Vagina (tissue), 2 donors: ENCODE results near the gene CGB2. TPM values are rescaled to one million over a fixed set of nuclear protein-coding genes. Genes with fewer than 3 reads are reported as not detected.
"Not testable (repeated sequence)": the region's sequence is repeated elsewhere in the genome, so short reads cannot be mapped to it uniquely, and the experiment has no call there.

Source experiments
- DNase-seq, 2 donors: peaks; one replicate each; pipeline ENCODE4 v3.0.0-alpha.2; 2017; ENCODE audit errors: extremely low spot score in 2 of 2
- H3K27ac ChIP-seq: fragments of 200-600 bp; sonication (generic); one replicate; pipeline ENCODE4 v1.5.1; 2019
- H3K27me3 ChIP-seq: fragments of 200-600 bp; sonication (generic); one replicate; pipeline ENCODE4 v1.5.1; 2019
- H3K36me3 ChIP-seq, 2 donors: fragments of 200-600 bp; sonication (generic); one replicate each; pipeline ENCODE4 v1.5.1; 2017 to 2019
- H3K4me1 ChIP-seq: fragments of 200-600 bp; sonication (generic); one replicate; pipeline ENCODE4 v1.5.1; 2019
- H3K4me3 ChIP-seq, 2 donors: fragments of 200-600 bp; sonication (generic); 1 replicate in 1 of 2; 2 replicates in 1 of 2; pipeline ENCODE4 v1.5.1; 2016 to 2019
- H3K9me3 ChIP-seq: fragments of 200-600 bp; sonication (generic); one replicate; pipeline ENCODE4 v1.5.1; 2019
- POLR2A ChIP-seq, 2 donors: fragments of 450-650 bp; IDR thresholded peaks; one replicate each; pipeline ENCODE4 v1.6.1; 2017; ENCODE audit warnings: antibody characterized with exemption in 2 of 2, mild to moderate bottlenecking in 2 of 2, moderate library complexity in 2 of 2
- POLR2AphosphoS5 ChIP-seq, 2 donors: sonication (generic); formaldehyde crosslinking; IDR thresholded peaks; one replicate each; pipeline ENCODE4 v1.9.0; 2017; ENCODE audit warnings: antibody characterized with exemption in 2 of 2, mild to moderate bottlenecking in 2 of 2, low read depth in 1 of 2; ENCODE audit not compliant: insufficient read depth in 1 of 2
- intact Hi-C: fragments of 100-400 bp; cut with DNase I; formaldehyde crosslinking; loops from one replicate; pipeline ENCODE4 v1.15.1; 2023
- total RNA-seq: library from RNA; depleted of rRNA; stranded (reverse); fragments of >200 nt; gene quantifications from one replicate; pipeline ENCODE4 v1.2.3, GENCODE V29; 2016
- TF ChIP-seq, protein P1 (sequence below), 3 experiments: fragments of 450-650 bp in 2 of 3; fragments of 200-600 bp in 1 of 3; sonication (generic) in 1 of 3; IDR thresholded peaks; one replicate each; pipeline ENCODE4 v1.5.1; 2017 to 2019; ENCODE audit warnings: antibody characterized with exemption in 3 of 3, mild to moderate bottlenecking in 2 of 3, moderate library complexity in 2 of 3

The CGB2 gene
- total RNA-seq, 1 donor from 2014 or later = not detected

DNA sequence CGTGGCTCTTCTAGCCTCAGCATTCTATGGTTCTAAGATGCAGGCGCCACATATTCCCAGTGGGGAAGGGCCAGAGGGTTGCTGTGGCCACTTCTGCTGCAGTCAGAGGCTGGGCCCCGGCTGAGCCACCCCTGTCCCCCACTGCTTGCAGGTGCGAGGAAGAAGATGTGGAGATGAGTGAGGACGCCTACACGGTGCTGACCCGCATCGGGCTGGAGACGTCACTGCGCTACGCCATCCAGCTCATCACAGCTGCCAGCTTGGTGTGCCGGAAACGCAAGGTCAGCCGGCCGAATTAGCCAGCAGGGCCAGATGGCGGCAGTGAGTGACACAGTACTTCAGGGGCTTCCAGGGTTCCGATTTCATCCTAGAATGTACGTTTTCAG lies 16.8 kb upstream of the CGB2 start:
- intact Hi-C loops = no loop called here
- H3K27ac ChIP-seq = no peak overlapping the region
- peaks cover 6% of the 10 kb centered on the region for H3K27me3 ChIP-seq
- no peak overlapping the region for H3K4me3 ChIP-seq
- no peak for TF ChIP-seq POLR2A (IDR thresholded peaks at IDR 0.05)
- H3K4me1 ChIP-seq = peaks cover 26% of the 10 kb centered on the region
- DNase-seq = no peak
- peaks cover 0 to 39% of the 10 kb centered on the region in 2 donors for H3K36me3 ChIP-seq
- no peaks in the 10 kb centered on the region for H3K9me3 ChIP-seq

DNA sequence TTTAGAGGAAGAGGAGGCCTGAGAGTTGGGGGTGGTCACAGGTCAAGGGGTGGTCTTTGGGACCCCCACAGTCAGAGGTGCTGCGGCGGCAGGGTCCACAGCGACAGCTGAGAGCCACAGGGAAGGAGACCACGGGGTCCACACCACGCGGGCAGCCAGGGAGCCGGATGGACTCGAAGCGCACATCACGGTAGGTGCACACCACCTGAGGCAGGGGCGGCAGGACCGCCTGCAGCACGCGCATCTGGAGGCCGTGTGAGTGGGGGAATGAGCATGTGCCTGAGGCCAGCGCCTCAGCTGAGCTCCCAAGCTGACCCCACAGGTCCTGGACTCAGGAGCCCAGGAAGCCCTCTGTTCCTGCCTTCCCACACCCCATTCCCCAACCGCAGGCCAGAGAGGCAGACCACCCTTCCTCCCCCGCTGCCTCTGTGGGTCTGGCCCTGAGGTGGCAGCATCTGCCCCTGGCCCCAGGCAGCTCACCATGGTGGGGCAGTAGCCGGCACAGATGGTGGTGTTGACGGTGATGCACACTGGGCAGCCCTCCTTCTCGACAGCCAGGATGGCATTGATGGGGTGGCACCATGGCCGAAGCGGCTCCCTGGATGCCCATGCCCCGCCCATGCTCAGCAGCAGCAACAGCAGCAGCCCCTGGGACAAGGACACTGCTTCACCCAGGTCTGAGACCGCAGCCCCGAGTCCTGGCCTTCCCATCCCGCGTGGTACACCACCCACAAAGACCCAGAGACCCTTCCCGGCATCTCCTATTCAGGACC lies 15.4 kb upstream of the CGB2 start:
- no peaks in the 10 kb centered on the region for H3K9me3 ChIP-seq
- peaks cover 0 to 26% of the 10 kb centered on the region in 2 donors for H3K36me3 ChIP-seq
- no peak overlapping the region for H3K27ac ChIP-seq
- intact Hi-C loops = no loop called here
- H3K4me3 ChIP-seq = no peak overlapping the region
- peaks cover 6% of the 10 kb centered on the region for H3K27me3 ChIP-seq
- peaks cover 26% of the 10 kb centered on the region for H3K4me1 ChIP-seq
- DNase-seq = no peak
- TF ChIP-seq POLR2AphosphoS5 (IDR thresholded peaks at IDR 0.05; ENCODE audit: insufficient read depth in 1 of 2, low read depth in 1 of 2) = no peak
- no peak for TF ChIP-seq POLR2A (IDR thresholded peaks at IDR 0.05)
- TF ChIP-seq, protein P1, sequence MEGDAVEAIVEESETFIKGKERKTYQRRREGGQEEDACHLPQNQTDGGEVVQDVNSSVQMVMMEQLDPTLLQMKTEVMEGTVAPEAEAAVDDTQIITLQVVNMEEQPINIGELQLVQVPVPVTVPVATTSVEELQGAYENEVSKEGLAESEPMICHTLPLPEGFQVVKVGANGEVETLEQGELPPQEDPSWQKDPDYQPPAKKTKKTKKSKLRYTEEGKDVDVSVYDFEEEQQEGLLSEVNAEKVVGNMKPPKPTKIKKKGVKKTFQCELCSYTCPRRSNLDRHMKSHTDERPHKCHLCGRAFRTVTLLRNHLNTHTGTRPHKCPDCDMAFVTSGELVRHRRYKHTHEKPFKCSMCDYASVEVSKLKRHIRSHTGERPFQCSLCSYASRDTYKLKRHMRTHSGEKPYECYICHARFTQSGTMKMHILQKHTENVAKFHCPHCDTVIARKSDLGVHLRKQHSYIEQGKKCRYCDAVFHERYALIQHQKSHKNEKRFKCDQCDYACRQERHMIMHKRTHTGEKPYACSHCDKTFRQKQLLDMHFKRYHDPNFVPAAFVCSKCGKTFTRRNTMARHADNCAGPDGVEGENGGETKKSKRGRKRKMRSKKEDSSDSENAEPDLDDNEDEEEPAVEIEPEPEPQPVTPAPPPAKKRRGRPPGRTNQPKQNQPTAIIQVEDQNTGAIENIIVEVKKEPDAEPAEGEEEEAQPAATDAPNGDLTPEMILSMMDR (IDR thresholded peaks at IDR 0.05) = no peak

DNA sequence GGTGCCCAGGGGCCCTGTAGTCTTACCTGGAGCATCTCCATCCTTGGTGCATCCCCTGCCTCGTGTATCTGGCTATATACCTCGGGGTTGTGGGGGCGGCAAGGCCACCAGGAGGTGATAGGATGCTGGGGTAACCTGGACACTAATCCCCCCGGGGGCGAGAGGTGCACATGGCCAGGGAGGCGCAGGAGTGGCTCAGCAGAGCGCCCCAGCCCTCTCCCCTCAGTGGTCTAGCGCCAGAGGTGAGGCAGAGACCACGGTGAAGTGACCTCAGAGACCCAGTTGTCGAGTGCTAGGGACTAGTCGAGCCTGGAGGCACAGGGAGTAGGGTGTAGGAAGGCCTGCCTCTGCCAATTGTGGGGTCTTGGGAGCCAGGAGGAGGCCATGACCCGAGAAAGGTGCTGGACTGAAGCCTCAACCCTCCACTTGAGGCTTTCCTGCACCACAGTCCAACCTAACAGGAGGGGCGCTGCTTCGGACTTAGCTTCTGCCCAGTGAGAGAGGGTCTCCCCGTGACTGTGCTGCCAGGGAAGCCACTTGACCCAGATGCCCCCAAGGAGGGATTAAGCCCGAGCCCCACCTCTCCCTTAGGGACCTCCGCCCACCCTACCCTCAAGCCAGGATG lies 14.5 kb upstream of the CGB2 start, which contains the start of gene LHB:
TSS of gene LHB (minus strand) at position 51 of the 625 bp plus-strand sequence. CDS start at position 41, 10 bp downstream.
- H3K27me3 ChIP-seq = peaks cover 6% of the 10 kb centered on the region
- peaks cover 0 to 19% of the 10 kb centered on the region in 2 donors for H3K36me3 ChIP-seq
- TF ChIP-seq POLR2AphosphoS5 (IDR thresholded peaks at IDR 0.05; ENCODE audit: insufficient read depth in 1 of 2, low read depth in 1 of 2) = no peak
- peak within 1 kb of the TSS; percentile 44 to 45 for H3K4me3 ChIP-seq
- no peak within 1 kb of the TSS for H3K27ac ChIP-seq
- intact Hi-C loops = no loop called here
- peaks cover 26% of the 10 kb centered on the region for H3K4me1 ChIP-seq
- DNase-seq = no peak
- H3K9me3 ChIP-seq = no peaks in the 10 kb centered on the region

DNA sequence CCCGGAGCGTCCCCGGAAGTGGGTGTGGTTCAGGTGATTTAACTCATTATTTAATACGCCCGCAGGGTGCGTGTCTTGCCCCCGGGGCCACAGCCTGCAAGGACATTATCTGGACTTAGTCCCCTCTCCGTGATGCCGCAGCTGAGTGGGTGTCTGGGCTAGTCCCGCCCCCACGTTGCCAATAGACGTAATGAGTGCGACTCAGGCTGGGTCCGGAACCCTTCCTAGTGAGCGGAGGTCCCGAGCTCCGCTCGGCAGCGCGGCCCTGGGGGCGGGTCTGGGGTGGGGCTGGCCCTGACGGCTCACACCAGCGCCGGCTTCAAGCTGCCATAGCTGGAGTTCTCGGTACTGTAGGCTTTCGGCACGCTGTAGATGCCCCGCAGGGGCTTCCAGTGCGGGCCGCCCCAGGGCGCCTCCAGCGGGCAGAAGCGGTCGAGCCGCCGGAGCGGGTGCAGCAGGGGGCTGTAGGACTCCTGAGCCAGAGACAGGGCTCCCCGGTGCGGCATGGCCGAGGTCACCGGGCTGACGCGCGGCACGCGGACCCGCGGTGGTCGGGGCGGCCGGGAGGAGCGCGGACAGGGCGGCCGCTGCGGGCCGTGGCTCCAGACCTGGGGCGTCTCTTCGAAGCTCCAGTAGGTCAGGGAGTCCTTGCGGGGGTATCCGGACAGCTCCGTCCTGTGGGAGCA lies 13.9 kb upstream of the CGB2 start:
- no peak for TF ChIP-seq POLR2AphosphoS5 (IDR thresholded peaks at IDR 0.05; ENCODE audit: insufficient read depth in 1 of 2, low read depth in 1 of 2)
- TF ChIP-seq POLR2A (IDR thresholded peaks at IDR 0.05) = no peak
- TF ChIP-seq, protein P1 (IDR thresholded peaks at IDR 0.05) = no peak
- Histone ChIP-seq H3K27ac (no peak overlapping the region), H3K36me3 (peaks cover 0 to 12% of the 10 kb centered on the region in 2 donors), H3K4me1 (peaks cover 26% of the 10 kb centered on the region), H3K9me3 (no peaks in the 10 kb centered on the region), H3K4me3 (peak overlapping the region; percentile 44 to 45), H3K27me3 (peaks cover 6% of the 10 kb centered on the region)
- intact Hi-C loops = no loop called here
- no peak for DNase-seq

DNA sequence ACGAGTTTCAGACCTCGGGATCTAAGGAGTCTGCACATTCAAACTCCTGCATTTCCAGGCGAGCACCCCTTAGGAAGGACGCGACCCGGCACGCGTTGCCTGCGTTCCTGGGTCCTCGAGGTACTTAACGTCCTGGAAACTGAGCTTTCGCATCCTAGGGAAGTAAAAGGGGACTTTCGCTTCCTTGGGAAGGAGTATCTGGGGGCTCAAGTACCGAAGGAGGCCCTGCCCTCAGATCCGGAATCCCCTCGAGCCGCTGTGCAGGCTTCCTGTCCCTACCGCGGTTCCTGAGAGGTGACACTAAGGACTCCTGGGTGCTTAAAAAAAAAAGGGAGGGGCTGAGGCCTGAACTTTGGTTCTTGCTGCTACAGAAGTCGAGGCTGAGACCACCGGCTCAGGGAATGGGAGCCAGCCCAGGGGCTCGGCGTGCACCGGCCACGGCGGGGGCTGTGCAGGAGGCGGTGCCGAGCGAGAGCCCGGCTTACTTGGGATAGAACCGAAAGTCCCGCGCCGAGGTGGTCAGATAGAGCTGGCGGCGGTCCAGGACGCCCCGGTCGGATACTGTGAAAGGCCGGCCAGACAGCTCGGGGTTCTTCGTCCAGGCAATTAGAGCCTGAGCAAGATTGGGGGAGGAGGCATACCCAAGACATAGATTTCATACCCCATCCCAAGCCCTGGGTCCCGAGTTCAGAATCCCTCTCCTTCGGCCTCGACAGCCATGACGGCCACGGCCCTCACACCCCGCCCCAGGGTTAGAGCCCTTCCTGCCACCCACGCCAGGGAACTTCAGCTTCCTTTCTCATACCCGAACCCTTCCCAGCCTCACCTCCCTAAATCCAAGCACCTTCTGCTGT lies 13.1 kb upstream of the CGB2 start:
- Histone ChIP-seq H3K4me1 (peaks cover 26% of the 10 kb centered on the region), H3K4me3 (peak overlapping the region; percentile 44 to 45)
- intact Hi-C loops, H3K9me3 ChIP-seq, H3K27me3 ChIP-seq, DNase-seq, H3K27ac ChIP-seq, H3K36me3 ChIP-seq: not testable (repeated sequence)
